CD4-positive, alpha-beta T cell treated with Interferon alpha-2 for 1 hour (primary cell): Measurements from ENCODE around the gene ZNF672.
A peak's percentile ranks its signal among the peaks of the same experiment; 100 is the strongest.

ENCODE experiments used
- DNase-seq, 2 donors: peaks; one replicate each; pipeline ENCODE4 v3.0.0-alpha.2; 2020 to 2022

ZNF672 gene

DNA sequence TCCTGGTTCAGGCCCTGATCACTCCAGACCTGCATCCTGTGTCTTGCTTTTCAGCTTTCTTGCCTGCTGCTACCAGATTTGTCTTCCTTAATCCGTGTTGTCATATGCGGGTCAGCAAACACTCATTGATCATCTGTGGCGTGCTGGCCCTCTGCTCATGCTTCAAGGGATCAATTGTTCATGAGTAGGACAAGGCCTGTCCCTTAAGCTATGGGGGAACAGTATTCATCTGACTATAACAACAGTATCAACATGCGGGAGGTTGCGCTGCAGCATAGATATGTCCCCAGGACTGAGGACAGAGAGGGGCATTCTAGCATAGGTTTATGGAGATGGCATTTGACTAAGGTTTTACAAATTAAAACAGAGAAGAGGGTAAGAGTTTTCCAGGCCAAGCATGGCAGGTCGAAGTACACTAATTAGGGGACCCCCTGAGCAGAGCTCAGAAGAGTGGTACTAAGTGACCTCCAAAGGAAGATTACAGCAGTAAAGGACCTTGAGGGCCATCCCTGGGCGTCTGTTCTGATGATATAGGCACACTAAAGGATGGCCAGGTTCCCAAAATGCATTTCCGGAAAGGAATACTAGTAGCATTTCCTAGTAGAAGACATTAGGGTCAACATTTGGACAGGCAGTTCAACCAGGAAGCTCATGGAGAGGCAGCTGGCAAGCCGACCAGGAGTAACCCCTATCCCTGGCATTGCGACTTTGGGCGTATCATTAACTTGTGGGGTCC is 811 bp upstream of the ZNF672 start:
- no peak for DNase-seq

DNA sequence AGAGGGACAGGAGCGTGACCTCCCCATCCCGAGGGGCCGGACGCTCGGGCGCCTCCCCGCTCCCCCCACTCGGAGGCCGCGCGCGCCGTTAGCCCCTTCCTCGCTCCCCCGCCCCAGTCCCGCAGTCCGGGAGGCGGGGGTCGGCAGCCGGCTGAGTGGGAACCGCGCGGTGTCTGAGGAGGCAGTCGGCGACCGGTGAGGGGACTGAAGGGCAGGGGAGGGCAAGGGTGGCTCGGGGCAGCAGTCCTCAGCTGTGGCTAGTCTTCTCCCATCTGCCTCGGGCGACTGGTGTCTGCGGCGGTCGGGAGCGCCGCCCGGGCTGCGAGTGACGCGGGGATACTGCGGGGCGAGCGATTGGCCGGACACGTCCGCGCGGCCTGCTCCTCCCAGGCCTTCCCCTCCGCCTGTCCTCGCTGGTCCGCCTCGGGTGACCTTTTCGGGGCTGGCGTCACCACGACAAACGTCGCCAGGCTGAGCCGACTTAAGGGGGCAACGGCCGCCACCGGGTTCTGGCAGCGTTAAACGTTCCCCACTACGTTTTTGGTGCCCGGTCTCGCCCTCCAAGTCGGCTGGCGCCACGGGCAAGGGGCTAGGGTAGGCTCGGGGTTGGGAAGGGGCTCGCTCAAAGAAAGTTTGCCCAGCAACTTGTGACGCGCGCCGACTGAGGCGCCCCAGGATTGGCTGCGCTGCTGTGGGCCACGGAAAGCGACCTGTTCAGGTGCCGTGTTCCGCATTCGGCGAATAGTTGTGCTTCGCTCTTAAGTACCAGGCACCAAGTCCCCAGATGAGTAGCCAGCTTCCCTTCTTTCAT is 538 bp downstream of the ZNF672 start:
- peak; percentile 90 to 92 for DNase-seq

DNA sequence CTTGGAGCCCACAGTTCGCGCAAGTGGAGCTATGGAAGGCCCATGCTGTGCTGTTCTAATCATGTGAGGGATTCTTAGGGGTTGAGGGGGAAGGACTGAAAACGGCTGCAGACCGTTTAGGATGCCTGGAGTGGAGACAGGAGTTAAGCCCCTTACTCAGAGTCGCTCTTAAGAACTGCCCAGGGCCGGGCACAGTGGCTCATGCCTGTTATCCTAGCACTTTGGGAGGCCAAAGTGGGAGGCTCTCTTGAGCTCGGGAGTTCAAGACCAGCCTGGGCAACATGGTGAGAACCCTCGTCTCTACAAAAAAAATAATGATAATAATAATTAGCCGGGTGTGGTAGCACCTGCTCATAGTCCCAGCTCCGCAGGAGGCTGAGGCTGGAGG is 1.1 kb downstream of the ZNF672 start:
- no peak for DNase-seq

DNA sequence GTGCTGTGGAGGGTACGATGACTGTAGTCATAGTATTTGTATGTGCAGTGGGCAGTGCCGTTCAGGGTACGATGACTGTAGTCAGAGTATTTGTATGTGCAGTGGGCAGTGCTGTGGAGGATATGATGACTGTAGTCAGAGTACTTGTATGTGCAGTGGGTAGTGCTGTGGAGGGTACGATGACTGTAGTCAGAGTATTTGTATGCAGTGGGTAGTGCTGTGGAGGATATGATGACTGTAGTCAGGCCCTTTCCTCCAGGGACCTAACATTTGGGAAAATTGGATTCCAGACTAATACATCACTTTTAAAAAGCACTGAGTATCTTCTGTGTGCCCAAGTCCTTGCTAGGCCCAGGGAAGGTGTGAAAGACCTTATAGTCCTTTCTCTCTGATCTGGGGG is 2.9 kb downstream of the ZNF672 start:
- DNase-seq, result no peak

DNA sequence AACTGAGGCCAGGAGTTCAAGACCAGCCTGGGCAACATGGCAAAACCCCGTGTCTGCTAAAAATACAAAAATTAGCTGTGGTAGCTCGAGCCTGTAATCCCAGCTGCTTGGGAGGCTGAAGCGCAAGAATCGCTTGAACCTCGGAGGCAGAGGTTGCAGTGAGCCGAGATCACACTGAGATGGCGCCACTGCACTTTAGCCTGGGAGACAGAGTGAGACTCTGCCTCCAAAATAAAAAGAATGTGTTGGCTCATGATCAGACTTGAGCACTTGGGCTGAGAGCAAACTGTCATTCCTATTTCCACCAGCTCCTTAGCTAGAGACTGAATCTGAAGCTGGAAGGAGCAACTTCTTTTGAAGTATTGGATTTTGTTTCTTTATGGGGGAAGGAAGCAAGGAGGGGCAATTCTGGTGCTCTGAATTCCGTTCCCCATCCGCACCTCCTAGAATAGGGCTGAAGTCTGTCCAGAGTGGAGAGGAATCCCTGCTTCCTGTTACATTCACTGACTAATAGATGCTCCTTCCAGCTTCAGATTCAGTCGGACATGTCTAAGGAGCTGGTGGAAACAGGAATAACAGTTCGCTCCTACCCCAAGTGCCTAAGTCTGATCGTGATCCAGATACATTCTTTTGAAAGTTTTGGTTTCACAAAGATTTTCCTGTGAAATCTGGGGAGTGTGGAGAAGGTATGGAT is 3.8 kb downstream of the ZNF672 start:
- peak; percentile 47 to 66 for DNase-seq

DNA sequence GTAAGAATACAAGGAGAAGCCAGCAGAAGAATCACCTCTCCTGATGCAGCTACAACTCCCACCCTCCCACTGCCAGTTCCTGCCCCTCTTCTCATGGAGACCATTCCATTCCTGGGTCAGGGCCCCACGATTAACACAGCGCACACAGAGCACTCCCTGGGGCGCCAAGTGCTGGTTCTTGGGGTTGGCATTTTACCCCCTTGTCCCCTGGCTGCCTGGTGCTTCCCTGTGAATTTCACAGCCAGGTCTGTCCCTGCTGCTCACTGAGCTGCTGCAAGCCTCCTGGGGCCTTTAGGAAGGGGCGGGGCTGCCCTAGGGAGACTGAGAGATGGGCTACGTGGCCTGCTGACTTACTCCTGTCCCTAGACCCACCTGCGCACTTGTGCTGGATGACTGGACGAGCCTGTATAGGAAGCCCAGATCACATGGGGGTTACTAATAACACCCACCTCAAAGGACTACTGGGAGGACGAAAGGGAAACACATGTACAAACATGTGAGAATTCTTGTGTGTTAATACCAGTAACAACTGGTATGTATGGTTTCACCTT is 4.8 kb downstream of the ZNF672 start:
- no peak for DNase-seq

DNA sequence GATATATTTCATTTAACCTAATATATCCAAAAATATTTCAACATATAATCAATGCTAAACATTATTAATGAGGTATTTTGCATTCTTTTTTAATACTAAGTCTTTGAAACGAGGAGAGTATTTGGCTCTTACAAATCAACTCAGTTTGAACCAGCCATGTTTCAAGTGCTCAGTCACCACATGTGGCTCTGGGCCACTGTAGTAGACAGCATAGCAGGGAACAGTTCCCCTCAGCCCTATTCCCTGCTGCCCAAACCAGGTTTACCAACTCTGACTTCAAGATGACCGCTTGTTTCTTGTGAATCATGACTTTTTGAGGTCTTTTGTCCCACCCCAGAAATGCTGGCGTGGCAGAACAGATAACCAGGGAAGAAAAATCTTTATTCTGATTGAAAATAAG is 5.7 kb downstream of the ZNF672 start:
- DNase-seq, result no peak

DNA sequence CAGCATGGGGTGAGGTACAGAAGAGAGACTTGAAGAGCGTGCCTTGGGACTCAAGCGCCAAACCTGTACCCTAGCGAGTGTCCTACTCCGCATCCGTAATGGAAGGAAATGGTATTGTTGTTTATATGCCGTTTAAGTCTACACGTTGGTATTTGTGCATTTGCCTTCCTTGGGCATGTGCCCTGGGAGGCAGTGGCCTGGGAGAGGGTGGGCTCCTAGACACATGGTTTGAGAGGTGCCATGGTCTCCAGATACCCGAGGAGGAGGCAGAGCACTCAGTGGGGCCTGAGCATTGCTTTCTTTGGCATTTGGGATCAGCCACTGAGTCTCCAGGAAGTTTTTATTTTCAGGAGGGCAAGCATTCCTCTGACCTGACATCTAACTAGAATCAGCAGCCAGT is 6.5 kb downstream of the ZNF672 start:
- DNase-seq, result no peak

DNA sequence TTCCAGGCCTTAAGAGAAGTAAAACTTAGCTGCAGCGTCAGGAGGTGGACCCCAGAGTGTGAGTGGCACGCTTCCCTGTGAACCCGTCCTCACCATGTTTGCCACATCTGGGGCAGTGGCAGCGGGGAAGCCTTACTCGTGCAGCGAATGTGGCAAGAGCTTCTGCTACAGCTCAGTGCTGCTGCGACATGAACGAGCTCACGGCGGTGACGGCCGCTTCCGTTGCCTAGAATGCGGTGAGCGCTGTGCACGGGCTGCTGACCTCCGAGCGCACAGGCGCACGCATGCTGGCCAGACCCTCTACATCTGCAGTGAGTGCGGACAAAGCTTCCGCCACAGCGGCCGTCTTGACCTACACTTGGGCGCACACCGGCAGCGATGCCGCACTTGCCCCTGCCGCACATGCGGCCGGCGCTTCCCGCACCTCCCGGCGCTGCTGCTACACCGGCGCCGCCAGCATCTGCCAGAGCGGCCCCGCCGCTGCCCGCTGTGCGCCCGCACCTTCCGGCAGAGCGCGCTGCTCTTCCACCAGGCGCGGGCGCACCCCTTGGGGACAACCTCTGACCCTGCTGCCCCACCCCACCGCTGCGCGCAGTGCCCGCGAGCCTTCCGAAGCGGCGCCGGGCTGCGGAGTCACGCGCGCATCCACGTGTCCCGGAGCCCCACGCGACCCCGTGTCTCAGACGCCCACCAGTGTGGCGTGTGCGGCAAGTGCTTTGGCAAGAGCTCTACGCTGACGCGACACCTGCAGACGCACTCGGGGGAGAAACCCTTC is 9.3 kb downstream of the ZNF672 start:
- no peak for DNase-seq

DNA sequence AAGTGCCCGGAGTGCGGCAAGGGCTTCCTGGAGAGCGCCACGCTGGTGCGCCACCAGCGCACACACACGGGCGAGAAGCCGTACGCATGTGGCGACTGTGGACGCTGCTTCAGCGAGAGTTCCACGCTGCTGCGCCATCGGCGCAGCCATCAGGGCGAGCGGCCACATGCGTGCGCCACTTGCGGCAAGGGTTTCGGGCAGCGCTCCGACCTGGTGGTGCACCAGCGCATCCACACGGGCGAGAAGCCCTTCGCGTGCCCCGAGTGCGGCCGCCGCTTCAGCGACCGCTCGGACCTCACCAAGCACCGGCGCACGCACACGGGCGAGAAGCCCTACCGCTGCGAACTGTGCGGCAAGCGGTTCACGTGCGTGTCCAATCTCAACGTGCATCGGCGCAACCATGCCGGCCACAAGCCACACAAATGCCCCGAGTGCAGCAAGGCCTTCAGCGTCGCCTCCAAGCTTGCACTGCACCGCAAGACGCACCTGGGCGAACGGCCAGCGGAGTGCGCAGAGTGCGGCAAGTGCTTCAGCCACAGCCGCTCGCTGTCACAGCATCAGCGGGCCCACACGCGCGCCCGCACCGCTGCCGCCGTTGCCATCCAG is 10.0 kb downstream of the ZNF672 start:
- DNase-seq, result no peak

DNA sequence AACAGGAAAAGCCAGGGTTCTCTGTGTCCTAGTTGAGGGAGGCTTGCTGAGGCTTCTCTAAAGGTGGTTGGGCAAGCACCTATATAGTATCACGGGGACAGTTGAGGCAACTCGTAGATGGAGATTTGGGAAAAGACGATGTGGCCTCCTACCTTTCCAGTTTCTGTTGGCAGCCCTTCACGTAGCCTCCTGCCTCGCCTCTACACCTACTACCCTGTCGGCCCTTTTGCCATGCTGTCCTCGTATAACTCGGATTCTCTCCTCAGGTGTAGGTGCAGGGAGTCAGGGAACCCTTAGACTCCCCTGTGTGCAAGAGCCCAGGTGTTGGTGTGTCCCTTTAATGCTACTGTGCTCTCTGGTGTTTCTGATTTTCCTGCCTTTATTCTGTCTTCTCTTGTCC is 10.6 kb downstream of the ZNF672 start:
- no peak for DNase-seq

DNA sequence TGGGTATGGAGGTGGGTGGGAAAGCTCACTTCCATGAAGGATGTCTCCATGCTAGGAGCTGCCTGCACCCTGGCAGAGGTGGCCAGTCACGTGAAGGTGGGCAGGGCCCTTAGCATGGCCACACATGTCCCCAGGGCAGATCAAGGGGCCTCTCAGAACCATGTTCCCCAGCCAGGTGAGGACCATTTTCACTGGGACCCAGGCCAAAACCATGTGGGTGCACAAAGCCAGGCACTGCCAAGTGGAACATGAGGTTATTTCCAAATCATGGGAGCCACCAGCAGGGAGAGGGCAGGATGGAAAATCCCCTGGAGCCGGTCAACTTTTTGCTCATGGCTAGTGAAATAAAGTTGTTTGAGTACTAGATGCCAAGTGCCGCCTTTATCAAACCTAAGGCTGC is 11.1 kb downstream of the ZNF672 start:
- DNase-seq, result no peak

DNA sequence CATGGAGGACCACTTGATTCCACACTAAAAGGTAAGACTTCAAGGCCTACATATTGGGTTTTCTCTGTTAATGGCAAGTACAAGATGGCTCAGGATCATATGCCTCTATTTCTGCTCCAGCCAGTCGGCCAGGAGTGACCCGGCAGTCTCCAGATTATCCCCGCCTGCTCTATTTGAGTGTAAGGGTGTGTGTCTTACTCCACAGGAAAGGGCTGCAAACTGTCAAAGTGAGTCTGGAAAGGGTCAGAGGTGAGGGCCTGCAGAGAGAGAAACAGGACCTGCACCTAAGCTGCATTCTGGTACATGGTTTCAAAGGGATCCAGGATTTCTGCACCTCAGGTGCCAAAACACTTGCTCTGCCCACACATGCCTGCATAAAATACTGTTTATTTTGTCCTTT is 11.6 kb downstream of the ZNF672 start:
- DNase-seq, result no peak

DNA sequence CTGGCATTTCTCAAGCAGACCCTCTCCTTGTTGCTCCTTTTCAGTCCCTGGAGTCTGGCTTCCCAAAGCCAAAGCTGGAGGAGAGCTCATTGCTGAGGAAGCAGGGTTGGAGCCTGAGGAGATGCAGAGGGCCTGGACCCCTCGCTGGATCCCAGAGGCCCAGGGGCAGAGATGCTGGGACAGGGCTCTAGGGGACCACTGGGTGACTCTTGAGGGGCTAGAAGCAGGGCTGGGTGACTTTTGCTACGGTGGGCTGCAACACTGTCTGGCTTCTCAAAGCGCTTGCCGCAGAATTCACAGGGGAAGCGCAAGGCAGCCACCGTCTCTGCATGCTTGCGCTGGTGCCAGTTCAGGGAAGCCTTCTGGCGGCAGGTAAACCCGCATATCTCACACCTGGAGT is 12.1 kb downstream of the ZNF672 start:
- DNase-seq, result no peak

DNA sequence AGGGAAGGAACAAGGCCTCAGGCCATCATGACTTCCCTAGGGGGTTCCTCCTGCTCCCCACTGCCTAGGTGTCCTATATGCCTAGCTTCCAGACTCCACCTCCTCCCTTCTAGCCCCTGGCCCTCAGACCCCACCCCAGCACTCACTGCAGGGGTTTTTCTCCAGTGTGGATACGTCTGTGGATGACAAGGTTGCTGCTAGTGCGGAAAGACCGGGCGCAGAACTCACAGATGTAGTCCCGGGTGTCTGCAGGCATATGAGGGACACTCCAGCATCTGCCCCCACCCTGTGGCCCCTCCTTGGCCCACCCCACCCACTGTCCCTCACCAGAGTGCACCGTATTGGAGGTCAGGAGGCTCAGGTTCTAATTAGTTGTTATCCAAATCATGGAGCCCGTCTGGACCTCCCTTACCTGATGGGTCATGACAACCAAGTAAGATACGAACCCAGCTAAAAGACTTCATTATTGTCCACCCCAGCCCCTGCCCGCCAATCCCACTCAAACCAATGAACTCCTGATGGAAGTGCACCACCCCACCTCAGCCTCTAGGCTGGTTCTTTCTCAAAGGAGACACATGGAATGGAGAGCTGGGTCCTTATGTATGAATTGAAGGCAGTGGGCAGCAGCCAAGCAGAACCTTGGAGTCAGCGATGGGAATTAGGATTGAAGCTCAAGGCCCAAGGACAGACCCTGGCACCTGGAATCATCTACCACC is 12.7 kb downstream of the ZNF672 start:
- no peak for DNase-seq

DNA sequence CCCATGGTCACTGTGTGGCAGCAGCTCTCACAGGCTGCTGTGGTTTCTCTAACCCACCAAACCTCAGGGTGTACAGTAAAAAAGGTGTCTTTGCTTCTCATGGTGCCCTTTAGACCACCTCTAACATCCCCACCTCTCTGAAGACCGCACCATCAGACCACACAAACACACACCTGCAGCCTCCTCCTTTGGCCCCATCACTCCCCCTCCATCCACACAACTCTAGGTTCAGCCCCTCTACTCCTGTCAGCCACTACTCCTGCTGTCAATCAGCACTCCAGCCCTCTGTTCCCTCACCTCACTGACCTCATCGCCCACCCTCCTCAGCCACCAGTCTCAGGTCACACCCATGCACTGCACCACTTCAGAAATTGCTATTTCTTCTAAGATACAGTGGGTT is 13.4 kb downstream of the ZNF672 start:
- DNase-seq, result no peak

DNA sequence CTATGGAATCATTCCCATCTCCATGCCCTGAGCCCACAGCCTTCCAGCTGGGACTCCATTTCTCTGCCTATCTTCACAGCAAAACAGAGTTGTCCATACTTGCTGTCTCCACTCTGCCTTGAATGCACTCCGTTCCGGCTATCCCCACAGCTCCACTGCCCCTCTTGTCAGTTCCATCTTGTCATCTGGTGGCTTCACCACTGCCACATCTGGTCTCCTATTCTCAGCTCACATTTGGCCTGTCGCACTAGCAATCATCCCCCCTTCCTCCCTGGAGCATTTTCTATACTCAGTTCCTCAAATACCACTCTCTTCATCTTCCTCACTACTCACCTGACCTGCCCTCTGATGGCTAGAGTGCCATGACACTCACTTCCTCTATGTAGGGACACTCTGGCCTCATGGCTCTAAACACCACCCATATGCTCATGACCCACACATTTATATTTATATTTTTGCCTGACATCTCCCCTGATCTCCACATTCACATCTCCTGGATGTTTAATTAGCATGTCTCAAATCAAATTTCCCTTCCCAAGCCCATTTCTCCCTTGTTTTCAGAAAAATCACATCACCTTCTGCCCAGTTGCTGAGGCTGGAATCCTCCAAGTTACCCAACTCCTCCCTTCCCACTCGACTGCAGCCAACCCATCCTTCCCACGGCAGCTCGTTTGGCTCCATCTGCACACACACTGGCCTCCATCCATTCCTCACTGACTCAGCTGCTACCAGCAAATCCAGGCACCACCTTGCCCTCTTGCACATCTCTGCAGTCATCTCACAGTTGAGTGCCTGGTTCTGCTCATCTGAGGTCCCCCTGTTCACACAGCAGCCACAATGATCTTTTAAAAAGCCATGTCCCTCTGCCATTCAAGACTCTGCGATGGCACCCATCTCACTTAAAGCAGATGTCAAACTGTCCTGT is 14.7 kb downstream of the ZNF672 start:
- no peak for DNase-seq

DNA sequence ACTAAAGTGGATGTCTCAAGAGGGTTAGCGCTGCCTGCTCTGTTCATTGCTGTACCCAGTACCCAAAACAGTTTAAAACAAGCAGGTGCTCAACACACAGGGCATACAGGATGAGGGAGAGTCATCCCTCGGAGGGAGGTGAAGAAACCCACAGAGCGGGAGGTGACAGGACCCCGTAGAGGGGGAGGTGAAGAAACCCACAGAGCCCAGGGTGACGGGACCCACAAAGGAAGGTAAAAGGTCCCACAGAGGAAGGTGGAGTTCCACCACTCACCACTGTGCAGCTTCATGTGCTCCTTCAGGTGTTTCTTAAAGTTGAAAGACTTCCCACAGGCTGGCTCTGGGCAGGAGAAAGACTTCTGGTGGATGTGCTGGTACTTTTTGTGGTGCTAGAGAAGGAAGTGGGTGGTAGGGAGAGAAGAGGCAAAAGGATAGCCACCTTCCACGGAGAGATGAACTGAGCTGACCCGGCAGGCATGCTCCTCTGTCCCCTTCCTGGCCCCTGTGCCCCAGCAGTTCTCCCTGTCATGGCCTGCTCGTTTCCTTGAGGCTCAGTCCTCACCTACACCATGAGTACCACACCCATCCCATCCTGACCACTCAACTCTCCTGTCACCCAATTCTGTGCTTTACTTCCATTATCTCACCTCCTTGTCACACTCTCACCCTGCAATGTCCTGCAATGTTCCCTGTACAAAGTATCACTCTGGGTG is 15.8 kb downstream of the ZNF672 start:
- peak; percentile 23 to 60 for DNase-seq

DNA sequence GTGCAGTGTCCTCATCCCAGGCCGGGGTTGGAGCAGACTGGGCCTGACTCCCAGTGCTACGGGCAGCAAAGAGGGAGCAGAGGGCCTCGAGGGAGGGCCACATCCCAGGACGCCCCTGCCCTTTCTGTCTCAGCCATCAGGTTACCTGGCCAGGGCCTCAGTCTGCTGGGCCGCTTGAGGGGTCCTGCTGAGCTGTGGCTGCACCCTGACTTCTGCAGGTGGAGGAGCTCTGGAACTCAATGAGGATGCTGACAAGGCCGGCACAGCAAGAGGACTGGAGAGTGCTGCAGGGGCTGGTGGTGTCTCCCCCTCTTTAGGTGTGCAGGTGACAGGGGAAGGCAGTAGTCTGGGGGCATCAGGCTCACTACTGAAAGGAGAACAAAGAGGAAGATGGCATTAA is 17.6 kb downstream of the ZNF672 start:
- no peak for DNase-seq

DNA sequence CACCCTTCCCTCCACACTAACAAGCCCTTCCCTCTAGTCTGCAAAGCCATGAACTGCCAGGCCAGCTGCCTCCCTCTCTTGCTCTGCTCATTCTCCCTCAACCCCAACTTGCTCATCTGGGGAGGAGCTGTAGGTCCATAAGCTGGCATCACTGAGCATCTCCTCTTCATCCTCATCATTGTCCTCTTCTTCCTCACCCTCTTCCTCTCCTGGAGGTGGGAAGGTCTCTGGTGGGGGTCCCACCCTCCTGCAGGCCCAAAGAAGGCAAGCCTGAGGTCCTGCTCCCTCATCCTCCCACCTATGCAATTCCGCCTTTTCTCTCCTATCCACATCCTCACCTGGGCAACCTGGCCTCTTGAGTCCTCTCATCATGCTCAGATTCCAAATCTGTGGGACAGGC is 18.2 kb downstream of the ZNF672 start:
- DNase-seq, result no peak
